CD4-positive, alpha-beta memory T cell (primary cell): ENCODE results near the gene CNNM1. TPM values are rescaled to one million over a fixed set of nuclear protein-coding genes. Genes with fewer than 3 reads are reported as not detected.

Source experiments
- CTCF ChIA-PET: fragments of 350-600 bp; sonication (Branson Sonifier 250); formaldehyde crosslinking; loops from one replicate; lab custom pipeline; 2021; ENCODE audit warnings: inconsistent platforms; ENCODE audit not compliant: partially characterized antibody; lab: Charles Lee
- POLR2A ChIA-PET: fragments of 350-600 bp; sonication (Branson Sonifier 250); formaldehyde crosslinking; loops from one replicate; lab custom pipeline; 2021; ENCODE audit not compliant: partially characterized antibody; lab: Charles Lee
- DNase-seq, 5 donors: peaks; one replicate each; pipeline versions ENCODE4 v3.0.0 to v3.0.0-alpha.2; 2020 to 2022; ENCODE audit warnings: mixed read lengths in 1 of 5
- H3K27ac ChIP-seq: one replicate; pipeline ENCODE4 v1.7.0; 2013; ENCODE audit warnings: low read depth, low read length
- H3K27me3 ChIP-seq: 2 replicates; pipeline ENCODE4 v1.7.0; 2013; ENCODE audit warnings: mild to moderate bottlenecking, low read length, moderate library complexity; ENCODE audit not compliant: insufficient read depth
- H3K36me3 ChIP-seq: 2 replicates; pipeline ENCODE4 v1.7.0; 2013; ENCODE audit warnings: mild to moderate bottlenecking, low read length, moderate library complexity; ENCODE audit not compliant: insufficient read depth
- H3K4me1 ChIP-seq: 2 replicates; pipeline ENCODE4 v1.7.0; 2013; ENCODE audit warnings: mild to moderate bottlenecking, low read length, moderate library complexity; ENCODE audit not compliant: insufficient read depth
- H3K4me3 ChIP-seq, 2 donors: one replicate each; pipeline ENCODE4 v1.7.0; 2013; ENCODE audit warnings: low read length in 2 of 2, mild to moderate bottlenecking in 1 of 2
- H3K9me3 ChIP-seq, 2 donors: one replicate each; pipeline ENCODE4 v1.7.0; 2013; ENCODE audit warnings: low read length in 2 of 2, control low read depth in 1 of 2; ENCODE audit not compliant: control insufficient read depth in 1 of 2
- H3K27ac Mint-ChIP-seq, 7 donors: one replicate each; pipeline ENCODE4 v1.8.0; 2020 to 2021; ENCODE audit warnings: mixed read lengths in 7 of 7, mild to moderate bottlenecking in 6 of 7, inconsistent platforms in 3 of 7, moderate library complexity in 3 of 7
- H3K27me3 Mint-ChIP-seq, 2 donors: one replicate each; pipeline ENCODE4 v1.8.0; 2020 to 2021; ENCODE audit warnings: mixed read lengths in 2 of 2
- H3K36me3 Mint-ChIP-seq, 2 donors: one replicate each; pipeline ENCODE4 v1.8.0; 2020 to 2021; ENCODE audit warnings: mixed read lengths in 2 of 2, inconsistent platforms in 1 of 2, mild to moderate bottlenecking in 1 of 2
- H3K4me1 Mint-ChIP-seq, 4 donors: one replicate each; pipeline ENCODE4 v1.8.0; 2020 to 2021; ENCODE audit warnings: mixed read lengths in 4 of 4, mild to moderate bottlenecking in 1 of 4
- H3K4me3 Mint-ChIP-seq, 8 donors: one replicate each; pipeline ENCODE4 v1.8.0; 2020 to 2021; ENCODE audit warnings: mixed read lengths in 8 of 8, mild to moderate bottlenecking in 7 of 8, moderate library complexity in 6 of 8, inconsistent platforms in 3 of 8
- H3K9me3 Mint-ChIP-seq, 8 donors: one replicate each; pipeline ENCODE4 v1.8.0; 2020 to 2021; ENCODE audit warnings: mixed read lengths in 8 of 8, mild to moderate bottlenecking in 5 of 8, inconsistent platforms in 3 of 8, moderate library complexity in 1 of 8
- intact Hi-C: fragments of 100-400 bp; cut with micrococcal nuclease; formaldehyde crosslinking; loops from one replicate; pipeline ENCODE4 v1.15.1; 2023
- polyA plus RNA-seq, 2 donors: library from polyadenylated mRNA; unstranded; fragments of 300-500 nt; fragmentation: Illumina TruSeq; gene quantifications; one replicate each; pipeline ENCODE4 v1.2.3, GENCODE V29; 2021
- total RNA-seq, 2 experiments: library from RNA; stranded (reverse); gene quantifications; one replicate each; pipeline ENCODE4 v1.2.3, GENCODE V29; 2021

Gene CNNM1
- total and polyA plus RNA-seq, 4 experiments from 2014 or later = 0.03 to 0.75 (median 0.47) TPM; not detected in 1

DNA sequence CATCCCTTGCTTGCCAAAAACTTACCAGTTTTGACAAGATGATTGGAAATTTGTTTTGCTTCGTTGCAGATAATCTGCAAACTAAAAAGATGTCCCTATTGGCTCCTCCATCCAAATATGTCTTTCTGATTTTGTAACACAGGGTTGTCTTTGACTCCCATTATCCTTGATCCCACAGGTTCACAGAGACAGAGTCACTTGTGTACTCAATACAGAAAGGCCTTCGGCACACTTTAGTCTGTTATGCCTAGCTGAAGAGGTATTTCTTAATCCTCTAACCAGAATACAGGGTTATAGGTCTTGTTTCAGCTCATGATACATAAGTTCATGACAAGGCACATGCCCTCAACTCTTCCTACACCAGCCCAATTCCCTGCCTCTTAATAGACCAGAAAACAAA, 10.7 kb upstream of the CNNM1 start:
- no peaks in the 10 kb centered on the region for H3K9me3 Mint-ChIP-seq
- no peaks in the 10 kb centered on the region for H3K36me3 Mint-ChIP-seq
- H3K4me1 Mint-ChIP-seq = no peaks in the 10 kb centered on the region
- DNase-seq = no peak
- ChIA-PET POLR2A (no interaction called here), CTCF (no interaction called here)
- no peak overlapping the region for H3K27ac Mint-ChIP-seq
- no peak overlapping the region for H3K4me3 Mint-ChIP-seq
- Histone ChIP-seq H3K27ac (no peak overlapping the region), H3K36me3 (no peaks in the 10 kb centered on the region), H3K9me3 (no peaks in the 10 kb centered on the region), H3K4me3 (no peak overlapping the region), H3K27me3 (no peaks in the 10 kb centered on the region), H3K4me1 (no peaks in the 10 kb centered on the region)
- peaks cover 6 to 10% of the 10 kb centered on the region in 2 donors for H3K27me3 Mint-ChIP-seq
- intact Hi-C loops = no loop called here

- no peaks in the 10 kb centered on the region for H3K36me3 Mint-ChIP-seq
- Histone ChIP-seq H3K9me3 (no peaks in the 10 kb centered on the region), H3K4me1 (no peaks in the 10 kb centered on the region), H3K27me3 (no peaks in the 10 kb centered on the region), H3K4me3 (no peak overlapping the region), H3K27ac (no peak overlapping the region), H3K36me3 (no peaks in the 10 kb centered on the region)
- ChIA-PET POLR2A (no interaction called here), CTCF (no interaction called here)
- H3K9me3 Mint-ChIP-seq = peaks cover 0 to 4% (median 1%) of the 10 kb centered on the region in 8 donors
- DNase-seq = no peak
- no peak overlapping the region for H3K27ac Mint-ChIP-seq
- H3K4me3 Mint-ChIP-seq = no peak overlapping the region
- peaks cover 0 to 7% (median 2%) of the 10 kb centered on the region in 4 donors for H3K4me1 Mint-ChIP-seq
- peaks cover 13 to 17% of the 10 kb centered on the region in 2 donors for H3K27me3 Mint-ChIP-seq
- intact Hi-C loops = no loop called here
Measured at GRCh38 chr10:99325281-99325680, 3.9 kb upstream of the CNNM1 start.

- Histone ChIP-seq H3K4me1 (no peaks in the 10 kb centered on the region), H3K27me3 (no peaks in the 10 kb centered on the region), H3K36me3 (no peaks in the 10 kb centered on the region), H3K27ac (no peak overlapping the region), H3K9me3 (no peaks in the 10 kb centered on the region), H3K4me3 (no peak overlapping the region)
- Mint-ChIP-seq H3K27me3 (peaks cover 27 to 29% of the 10 kb centered on the region in 2 donors), H3K27ac (no peak overlapping the region), H3K36me3 (peaks cover 0 to 4% of the 10 kb centered on the region in 2 donors), H3K4me3 (no peak overlapping the region), H3K9me3 (peaks cover 0 to 5% (median 1%) of the 10 kb centered on the region in 8 donors), H3K4me1 (peaks cover 0 to 17% (median 8%) of the 10 kb centered on the region in 4 donors)
- DNase-seq = no peak
- ChIA-PET POLR2A (no interaction called here), CTCF (no interaction called here)
- intact Hi-C loops = no loop called here
Measured at GRCh38 chr10:99326871-99327270, 2.3 kb upstream of the CNNM1 start.

DNA sequence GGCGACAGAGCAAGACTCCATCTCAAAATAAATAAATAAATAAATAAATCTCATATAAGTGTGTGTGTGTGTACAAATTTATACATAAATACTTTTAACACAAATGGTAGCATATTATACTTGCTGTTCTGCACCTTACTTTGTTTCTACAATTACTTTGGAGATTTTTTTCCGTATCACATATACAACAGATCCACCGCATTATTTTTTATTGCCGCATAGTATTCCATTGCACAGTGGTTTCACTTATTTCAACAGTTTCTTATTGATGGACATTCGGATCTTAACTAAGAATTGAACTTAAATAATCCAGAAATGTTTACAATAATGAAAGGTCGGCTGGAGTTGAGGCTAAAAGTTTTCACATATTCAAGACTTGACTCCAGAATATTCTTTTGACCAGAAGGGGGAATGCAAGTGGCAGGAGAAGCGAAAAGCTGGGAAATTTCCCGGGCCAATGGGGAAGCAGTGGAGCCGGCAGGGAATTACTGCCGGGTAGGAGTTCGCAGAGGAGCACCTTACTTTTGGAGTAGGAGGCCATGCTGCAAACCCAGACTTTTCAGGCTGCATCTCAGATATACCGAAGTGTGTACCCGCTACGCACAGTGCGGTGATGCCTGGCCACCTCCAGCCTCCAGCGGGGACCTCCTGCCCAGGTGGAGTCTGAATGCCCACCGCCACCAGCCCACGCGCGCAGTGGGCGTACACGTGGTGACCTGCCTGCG, 415 bp upstream of the CNNM1 start:
- Mint-ChIP-seq H3K36me3 (peaks cover 0 to 4% of the 10 kb centered on the region in 2 donors), H3K27me3 (peaks cover 26 to 36% of the 10 kb centered on the region in 2 donors), H3K27ac (no peak overlapping the region), H3K4me1 (peaks cover 0 to 17% (median 8%) of the 10 kb centered on the region in 4 donors), H3K4me3 (peak overlapping the region in 6 of 8 donors; percentile 39 to 73 (median 60)), H3K9me3 (peaks cover 0 to 5% (median 1%) of the 10 kb centered on the region in 8 donors)
- Histone ChIP-seq H3K4me3 (no peak overlapping the region), H3K27me3 (peaks cover 5% of the 10 kb centered on the region), H3K9me3 (no peaks in the 10 kb centered on the region), H3K4me1 (no peaks in the 10 kb centered on the region), H3K27ac (no peak overlapping the region), H3K36me3 (no peaks in the 10 kb centered on the region)
- intact Hi-C loops = no loop called here
- CTCF ChIA-PET = no interaction called here
- DNase-seq = no peak
- POLR2A ChIA-PET = no interaction called here

DNA sequence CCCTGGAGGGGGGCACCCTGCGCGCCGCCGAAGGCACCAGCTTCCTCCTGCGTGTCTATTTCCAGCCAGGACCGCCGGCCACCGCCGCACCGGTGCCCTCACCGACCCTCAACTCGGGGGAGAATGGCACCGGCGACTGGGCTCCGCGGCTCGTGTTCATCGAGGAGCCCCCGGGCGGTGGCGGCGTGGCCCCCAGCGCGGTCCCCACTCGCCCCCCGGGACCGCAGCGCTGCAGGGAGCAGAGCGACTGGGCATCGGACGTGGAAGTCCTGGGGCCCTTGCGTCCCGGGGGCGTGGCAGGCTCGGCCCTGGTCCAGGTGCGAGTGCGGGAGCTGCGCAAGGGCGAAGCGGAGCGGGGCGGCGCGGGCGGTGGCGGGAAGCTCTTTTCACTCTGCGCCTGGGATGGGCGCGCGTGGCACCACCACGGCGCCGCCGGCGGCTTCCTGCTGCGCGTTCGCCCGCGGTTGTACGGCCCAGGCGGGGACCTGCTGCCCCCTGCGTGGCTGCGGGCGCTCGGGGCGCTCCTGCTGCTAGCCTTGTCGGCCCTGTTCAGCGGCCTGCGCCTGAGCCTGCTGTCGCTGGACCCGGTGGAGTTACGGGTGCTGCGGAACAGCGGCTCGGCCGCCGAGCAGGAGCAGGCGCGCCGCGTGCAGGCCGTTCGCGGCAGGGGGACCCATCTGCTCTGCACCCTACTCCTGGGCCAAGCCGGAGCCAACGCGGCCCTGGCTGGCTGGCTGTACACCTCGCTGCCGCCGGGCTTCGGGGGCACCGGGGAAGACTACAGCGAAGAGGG, 594 bp downstream of the CNNM1 start:
- Mint-ChIP-seq H3K4me3 (peak overlapping the region in 4 of 8 donors; percentile 8 to 78 (median 50)), H3K27me3 (peaks cover 26 to 38% of the 10 kb centered on the region in 2 donors), H3K4me1 (peaks cover 0 to 17% (median 8%) of the 10 kb centered on the region in 4 donors), H3K27ac (no peak overlapping the region), H3K9me3 (peaks cover 0 to 5% (median 1%) of the 10 kb centered on the region in 8 donors), H3K36me3 (peaks cover 0 to 4% of the 10 kb centered on the region in 2 donors)
- Histone ChIP-seq H3K36me3 (no peaks in the 10 kb centered on the region), H3K9me3 (no peaks in the 10 kb centered on the region), H3K4me1 (no peaks in the 10 kb centered on the region), H3K27me3 (peaks cover 5% of the 10 kb centered on the region), H3K27ac (no peak overlapping the region), H3K4me3 (no peak overlapping the region)
- CTCF ChIA-PET = no interaction called here
- intact Hi-C loops = no loop called here
- no peak for DNase-seq
- POLR2A ChIA-PET = no interaction called here

DNA sequence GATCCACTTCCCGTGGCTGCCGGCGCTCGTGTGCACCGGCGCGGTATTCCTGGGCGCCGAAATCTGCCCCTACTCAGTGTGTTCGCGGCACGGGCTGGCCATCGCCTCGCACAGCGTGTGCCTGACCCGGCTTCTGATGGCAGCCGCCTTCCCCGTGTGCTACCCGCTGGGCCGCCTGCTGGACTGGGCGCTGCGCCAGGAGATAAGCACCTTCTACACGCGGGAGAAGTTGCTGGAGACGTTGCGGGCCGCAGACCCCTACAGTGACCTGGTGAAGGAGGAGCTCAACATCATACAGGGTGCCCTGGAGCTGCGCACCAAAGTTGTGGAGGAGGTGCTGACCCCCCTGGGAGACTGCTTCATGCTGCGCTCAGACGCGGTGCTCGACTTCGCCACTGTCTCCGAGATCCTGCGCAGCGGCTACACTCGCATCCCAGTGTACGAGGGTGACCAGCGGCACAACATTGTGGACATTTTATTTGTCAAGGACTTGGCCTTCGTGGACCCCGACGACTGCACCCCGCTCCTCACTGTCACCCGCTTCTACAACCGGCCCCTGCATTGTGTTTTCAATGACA, 1.3 kb downstream of the CNNM1 start:
- Histone ChIP-seq H3K4me3 (no peak overlapping the region), H3K4me1 (no peaks in the 10 kb centered on the region), H3K27me3 (peaks cover 5% of the 10 kb centered on the region), H3K9me3 (no peaks in the 10 kb centered on the region), H3K36me3 (no peaks in the 10 kb centered on the region), H3K27ac (no peak overlapping the region)
- intact Hi-C loops = no loop called here
- Mint-ChIP-seq H3K36me3 (peaks cover 0 to 4% of the 10 kb centered on the region in 2 donors), H3K27me3 (peaks cover 24 to 35% of the 10 kb centered on the region in 2 donors), H3K4me3 (peak overlapping the region; percentile 5 to 78 (median 41)), H3K9me3 (peaks cover 0 to 5% (median 1%) of the 10 kb centered on the region in 8 donors), H3K4me1 (peaks cover 0 to 17% (median 8%) of the 10 kb centered on the region in 4 donors), H3K27ac (no peak overlapping the region)
- no peak for DNase-seq
- POLR2A ChIA-PET = no interaction called here
- CTCF ChIA-PET = no interaction called here
